Stimulated activated CD8-positive, alpha-beta memory T cell treated with anti-CD3 and anti-CD28 coated beads, Interleukin-12 subunit alpha, Interleukin-12 subunit beta, amount 100 ng/mL, for 24 hours (primary cell): ENCODE data around the gene NFKBIA.
"Not testable (repeated sequence)": the region's sequence is repeated elsewhere in the genome, so short reads cannot be mapped to it uniquely, and the experiment has no call there.

ENCODE experiments used
- DNase-seq: peaks from one replicate; pipeline ENCODE4 v3.0.0-alpha.2; 2020; ENCODE audit errors: extremely low read depth

Gene NFKBIA

GRCh38 chr14:35408026-35408425 lies 3.5 kb upstream of the NFKBIA start:
- DNase-seq: no peak

- DNase-seq: no peak
Measured at GRCh38 chr14:35407306-35407630, 2.7 kb upstream of the NFKBIA start.

GRCh38 chr14:35406506-35407305 lies 2.2 kb upstream of the NFKBIA start:
- DNase-seq: no peak

DNA sequence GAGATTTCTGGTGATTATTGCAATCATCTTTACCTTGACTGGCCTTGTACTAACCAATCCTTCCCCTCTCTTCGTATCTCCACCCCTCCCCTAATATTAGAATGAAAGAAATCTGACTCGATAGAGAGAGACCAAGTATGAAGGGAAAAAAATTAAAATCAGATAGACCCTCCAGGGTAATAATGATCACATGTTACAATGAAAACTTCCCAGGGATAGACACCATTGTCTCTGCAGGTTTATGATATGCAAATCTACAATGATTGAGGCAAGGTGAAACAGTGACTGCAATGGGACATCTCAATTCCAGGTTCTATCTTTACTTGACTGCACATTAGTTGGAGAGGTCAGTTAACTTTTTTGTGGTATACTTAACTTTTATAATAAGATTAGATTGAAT lies 1.5 kb upstream of the NFKBIA start:
- no peak for DNase-seq

DNA sequence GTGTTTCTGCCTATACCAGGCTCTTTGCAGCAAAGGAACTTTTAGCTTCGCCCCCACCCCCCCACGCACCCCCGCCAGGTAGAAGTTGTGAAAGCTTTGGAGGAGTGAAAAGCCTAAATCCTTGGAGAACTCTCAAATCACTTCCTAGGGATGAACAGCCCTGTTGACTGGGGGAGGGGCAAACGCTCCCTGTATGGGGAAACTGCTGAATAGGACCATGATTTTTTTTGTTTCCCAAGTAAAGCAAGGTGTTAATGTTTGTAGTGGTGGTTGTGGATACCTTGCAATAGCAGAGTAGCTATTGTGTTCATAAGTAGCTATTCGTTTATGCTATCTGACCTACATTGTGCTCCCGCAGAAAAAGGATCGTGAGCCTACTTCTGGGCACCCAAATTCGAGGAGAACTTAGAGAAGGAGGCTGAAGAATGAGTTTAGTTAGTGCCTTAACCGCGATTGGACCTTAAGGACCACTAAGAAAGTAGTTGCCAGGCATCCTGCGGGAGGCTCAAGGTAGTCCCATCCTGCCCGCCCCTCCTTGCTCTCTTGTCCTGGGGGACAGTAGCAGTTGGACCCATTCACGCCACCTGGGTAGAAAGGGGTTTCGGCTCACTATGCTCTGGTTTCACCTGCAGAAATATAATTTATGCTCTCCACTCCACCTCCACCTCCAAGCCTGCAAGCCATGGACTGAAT lies 901 bp upstream of the NFKBIA start:
- DNase-seq: no peak

DNA sequence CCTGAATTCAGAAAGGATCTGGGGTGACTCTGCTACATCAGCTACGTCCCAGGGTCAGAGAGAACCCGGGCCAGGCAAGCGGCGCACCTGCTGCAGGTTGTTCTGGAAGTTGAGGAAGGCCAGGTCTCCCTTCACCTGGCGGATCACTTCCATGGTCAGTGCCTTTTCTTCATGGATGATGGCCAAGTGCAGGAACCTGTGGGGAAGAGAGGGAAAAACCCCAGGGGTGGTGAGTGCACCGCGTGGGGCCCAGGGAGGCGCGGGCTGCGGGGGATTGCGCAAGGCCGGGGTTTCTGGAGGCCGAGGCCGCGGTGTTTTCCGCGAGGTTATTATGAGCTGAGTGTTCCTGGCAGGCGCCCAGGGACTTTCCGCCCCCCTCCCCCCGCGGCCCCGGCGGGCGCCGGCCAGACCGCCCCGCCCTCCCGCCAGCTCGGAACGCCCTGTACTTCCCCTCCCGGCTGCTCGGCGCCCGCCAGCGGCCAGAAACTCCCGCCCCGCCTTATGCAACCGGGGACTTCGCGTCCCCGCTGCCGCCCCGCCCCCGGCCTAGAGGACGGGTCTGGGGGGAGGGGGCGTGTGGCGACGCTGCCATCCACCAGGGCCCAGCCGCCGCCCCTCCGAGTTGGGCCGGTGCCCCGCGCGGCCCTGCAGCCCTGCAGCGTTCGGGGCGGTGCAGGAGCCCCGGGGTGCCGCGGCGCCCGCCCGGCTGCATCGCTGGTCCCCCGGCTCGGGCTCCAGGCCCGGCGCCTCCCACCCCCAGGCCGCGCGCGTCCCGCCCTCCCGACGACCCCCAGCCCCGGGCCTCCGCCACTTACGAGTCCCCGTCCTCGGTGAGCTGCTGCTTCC lies 723 bp downstream of the NFKBIA start:
- DNase-seq: peak; percentile 86

DNA sequence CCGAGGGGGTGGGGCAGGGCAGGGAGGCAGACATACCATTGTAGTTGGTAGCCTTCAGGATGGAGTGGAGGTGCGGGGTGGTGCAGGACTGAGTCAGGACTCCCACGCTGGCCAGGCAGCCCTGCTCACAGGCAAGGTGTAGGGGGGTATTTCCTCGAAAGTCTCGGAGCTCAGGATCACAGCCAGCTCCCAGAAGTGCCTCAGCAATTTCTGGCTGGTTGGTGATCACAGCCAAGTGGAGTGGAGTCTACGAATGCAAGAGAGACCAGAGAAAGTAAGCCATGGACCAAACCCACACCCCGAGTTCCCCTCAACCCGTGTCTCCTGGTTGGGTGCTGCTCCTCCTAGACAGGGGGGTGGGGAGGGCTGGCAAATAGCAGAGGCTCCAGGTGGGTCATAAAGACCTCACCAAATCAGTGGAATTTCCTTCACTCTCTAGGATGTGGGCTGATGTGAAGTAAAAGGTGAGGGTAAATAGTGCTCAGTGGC lies 1.4 kb downstream of the NFKBIA start:
- DNase-seq: no peak

- DNase-seq: no peak
Measured at GRCh38 chr14:35402323-35403113, 2.0 kb downstream of the NFKBIA start.

GRCh38 chr14:35401422-35402265 lies 2.9 kb downstream of the NFKBIA start:
- no peak for DNase-seq

- no peak for DNase-seq
Measured at GRCh38 chr14:35400648-35401421, 3.7 kb downstream of the NFKBIA start.

GRCh38 chr14:35399083-35399937 lies 5.2 kb downstream of the NFKBIA start:
- DNase-seq: no peak

GRCh38 chr14:35398071-35398584 lies 6.4 kb downstream of the NFKBIA start:
- no peak for DNase-seq

- not testable (repeated sequence) for DNase-seq
Measured at GRCh38 chr14:35396610-35397009, 7.9 kb downstream of the NFKBIA start.

- DNase-seq: no peak
Measured at GRCh38 chr14:35395283-35395682, 9.3 kb downstream of the NFKBIA start.

GRCh38 chr14:35394326-35395013 lies 10.1 kb downstream of the NFKBIA start:
- no peak for DNase-seq

DNA sequence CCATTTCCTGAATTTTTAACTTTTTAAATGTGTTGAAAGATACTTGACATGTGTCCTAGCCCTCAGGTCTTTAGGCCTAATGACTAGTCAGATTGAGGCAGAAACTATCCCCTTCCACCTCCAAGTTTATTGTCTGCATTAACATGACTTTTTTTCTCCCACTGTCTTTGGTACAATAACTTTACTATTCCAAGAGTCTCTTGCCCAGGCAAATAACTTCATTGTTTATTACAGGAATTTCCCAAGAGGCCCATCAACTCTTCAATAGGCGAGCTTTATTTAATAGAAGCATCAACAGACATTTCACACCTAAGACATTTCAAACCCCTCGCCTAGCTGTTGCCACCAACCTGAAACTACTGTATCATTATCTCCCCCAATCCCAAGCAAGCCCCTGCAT lies 10.7 kb downstream of the NFKBIA start:
- no peak for DNase-seq

GRCh38 chr14:35392103-35392502 lies 12.4 kb downstream of the NFKBIA start:
- DNase-seq: no peak

DNA sequence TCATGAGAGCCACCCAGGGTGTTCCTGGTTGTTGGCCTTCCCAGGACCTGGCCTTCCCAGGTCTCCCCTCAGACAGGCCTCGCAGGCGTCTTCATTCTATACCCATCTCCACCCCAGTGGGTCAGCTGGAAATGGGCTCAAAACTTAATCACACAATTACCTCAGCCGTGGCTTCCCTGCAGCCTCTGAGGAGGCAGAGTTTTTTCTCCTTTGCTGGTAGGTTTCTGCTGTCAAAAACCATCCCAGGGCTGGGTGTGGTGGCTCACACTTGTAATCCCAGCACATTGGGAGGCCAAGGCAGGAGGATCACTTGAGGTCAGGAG lies 13.2 kb downstream of the NFKBIA start:
- DNase-seq: no peak
